Activated T-cell treated with anti-CD3 and anti-CD28 coated beads for 1 hour (primary cell): ENCODE data around the gene PRSS33.

Experiments used
- DNase-seq: peaks from one replicate; pipeline ENCODE4 v3.0.0-alpha.2; 2020; ENCODE audit warnings: low read depth

PRSS33 gene

DNA sequence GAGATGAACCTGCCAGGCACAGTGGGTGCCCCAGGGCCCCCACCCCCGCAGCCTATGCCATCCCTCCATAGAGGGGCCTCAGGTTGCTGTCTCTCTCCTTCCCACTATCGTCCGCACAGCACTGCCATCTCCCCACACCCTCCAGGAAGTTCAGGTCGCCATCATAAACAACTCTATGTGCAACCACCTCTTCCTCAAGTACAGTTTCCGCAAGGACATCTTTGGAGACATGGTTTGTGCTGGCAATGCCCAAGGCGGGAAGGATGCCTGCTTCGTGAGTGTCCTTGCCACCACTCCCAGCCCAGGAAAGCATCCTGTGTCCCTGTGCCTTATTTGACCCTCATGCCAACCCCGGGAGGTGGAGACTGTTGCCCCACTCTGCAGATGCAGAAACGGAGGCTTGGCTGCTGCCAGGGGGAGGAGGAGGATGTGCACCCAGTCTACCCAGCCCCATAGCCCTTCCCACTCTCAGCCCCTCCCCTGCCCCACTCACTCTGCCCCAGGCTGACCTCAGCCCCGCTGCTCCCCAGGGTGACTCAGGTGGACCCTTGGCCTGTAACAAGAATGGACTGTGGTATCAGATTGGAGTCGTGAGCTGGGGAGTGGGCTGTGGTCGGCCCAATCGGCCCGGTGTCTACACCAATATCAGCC, 33.6 kb upstream of the PRSS33 start:
- DNase-seq: no peak

DNA sequence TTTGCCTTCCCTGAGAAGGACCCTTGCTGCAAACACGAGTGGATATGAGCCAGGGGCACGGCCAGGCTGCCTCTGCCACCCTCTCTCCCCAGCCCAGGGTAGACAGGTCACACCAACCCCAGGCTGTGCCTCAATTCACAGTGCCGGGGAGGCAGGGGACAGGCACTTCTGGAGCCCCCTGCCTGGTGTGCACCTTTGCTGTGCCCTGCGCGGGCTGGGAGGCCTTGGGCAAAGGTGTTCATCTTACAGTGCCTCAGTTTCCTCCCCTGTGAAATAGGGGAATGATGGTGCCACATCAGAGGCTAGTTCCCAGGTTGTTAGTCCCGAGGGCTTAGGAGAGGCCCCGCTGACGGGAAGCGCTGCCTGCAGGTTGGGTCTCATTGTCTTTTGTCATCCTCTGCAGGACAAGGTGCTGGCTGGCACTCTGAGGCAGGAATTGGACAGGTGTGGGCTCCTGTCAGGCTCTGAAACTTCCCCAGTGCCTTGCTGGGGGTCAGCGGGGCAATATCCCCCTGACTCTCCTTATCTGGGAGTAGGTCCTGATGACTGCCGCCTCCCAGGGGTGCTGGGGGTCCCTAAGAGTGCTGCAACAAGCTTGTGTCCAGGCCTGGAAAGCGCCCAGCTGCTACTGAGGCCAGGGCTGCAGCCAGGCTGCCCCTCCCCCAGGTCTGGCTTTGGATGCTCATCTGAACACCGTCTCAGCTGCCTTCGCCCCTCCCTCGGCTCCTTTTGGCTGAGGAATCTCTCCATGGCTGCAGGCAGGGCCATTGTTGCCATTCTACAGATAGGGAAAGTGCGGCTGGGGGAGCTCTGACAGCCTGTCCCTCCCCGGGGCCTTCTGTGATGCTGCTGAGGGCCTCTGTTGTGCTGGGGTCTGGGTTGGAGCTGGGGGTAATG, 32.8 kb upstream of the PRSS33 start:
- DNase-seq: no peak

DNA sequence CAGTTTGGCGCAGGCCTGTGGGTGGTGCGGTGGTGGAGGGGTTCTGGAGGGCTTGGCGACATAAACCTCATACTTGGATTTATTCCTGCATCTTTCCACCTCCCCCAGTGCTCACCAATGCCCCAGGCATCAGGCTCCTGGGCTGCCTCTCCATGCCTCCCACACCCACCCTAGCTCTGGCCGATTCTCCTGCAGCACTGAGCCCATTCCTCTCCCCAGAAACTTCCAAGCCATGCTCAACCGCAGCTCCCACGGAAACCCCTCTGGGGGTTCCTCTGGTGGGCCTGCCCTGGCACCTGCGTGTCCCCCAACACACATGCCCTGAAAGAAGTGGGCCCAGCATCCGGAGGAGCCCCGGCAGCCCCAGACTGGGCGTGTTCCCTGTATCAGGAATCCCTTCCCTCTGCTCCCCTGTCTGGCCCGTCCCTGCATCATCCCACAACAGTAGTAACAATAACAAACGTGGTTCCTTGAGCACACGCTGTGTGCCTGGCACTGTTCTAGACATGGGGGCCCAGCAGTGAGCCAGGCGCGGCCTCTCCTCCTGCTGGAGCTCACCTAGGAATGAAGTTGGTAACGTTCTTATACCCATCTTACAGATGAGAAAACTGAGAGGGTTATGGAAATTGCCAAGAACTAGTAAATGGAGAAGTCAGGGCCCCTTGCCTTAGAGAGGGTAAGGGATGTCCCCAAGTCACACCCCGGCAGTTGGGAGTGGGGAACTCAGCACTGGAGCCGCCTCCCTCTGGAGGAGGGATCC, 32.0 kb upstream of the PRSS33 start:
- no peak for DNase-seq

DNA sequence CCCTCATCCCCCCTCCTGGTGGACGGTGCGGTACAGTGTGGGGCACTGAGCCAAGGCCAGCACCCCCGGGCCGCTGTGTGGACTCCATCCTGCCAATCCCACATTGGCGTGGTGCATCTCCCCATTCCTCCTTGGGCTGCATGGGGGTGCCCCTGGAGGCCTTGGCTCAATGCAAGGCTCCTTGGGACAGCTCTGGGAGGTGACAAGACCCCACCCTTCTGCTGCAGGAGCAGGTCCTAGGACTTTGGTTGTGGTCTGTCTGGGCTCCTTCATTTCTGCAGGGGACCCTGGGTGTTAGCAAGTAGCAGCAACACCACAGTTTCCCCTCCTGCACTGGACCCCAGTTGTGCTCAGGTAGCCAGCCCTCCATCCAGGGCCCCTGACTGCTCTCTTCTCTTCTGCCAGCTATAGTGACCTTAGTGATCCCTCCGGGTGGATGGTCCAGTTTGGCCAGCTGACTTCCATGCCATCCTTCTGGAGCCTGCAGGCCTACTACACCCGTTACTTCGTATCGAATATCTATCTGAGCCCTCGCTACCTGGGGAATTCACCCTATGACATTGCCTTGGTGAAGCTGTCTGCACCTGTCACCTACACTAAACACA, 31.0 kb upstream of the PRSS33 start:
- no peak for DNase-seq

DNA sequence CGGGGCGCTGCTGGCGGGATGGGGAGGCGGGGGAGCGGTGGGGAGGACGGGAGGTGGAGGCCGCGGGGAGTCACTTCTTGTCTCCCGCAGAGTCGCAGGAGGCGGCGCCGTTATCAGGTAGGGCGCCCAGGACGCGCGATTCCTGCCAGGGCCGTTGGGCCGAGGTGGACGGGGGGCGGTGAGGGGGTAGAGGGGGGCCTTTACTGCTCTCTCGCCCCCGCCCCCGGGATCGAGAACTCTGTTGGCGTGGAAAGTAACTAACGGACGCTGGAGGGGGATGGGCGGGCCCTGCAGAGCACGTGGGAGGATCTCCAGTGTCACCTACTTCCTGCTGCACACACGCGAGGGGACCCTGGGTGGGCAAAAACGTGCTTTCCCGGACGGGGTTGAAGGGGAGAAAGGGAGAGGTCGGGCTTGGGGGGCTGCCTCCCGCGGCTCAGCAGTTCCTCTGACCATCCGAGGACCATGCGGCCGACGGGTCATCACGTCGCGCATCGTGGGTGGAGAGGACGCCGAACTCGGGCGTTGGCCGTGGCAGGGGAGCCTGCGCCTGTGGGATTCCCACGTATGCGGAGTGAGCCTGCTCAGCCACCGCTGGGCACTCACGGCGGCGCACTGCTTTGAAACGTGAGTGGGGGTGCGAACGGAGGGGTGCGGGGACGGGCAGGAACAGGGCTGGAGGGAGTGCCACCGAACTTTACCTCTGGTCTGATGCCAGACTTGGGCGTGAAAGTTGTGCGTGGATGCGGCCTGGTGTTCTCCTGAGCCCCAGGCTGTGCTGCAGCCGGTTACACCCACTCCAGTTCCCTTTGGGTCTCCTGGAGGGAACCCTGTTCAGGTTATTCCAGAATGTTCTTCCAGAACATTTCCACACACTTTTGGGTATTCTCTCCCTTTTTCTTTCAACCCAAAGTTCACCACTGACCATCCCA, 30.2 kb upstream of the PRSS33 start:
- DNase-seq: no peak

DNA sequence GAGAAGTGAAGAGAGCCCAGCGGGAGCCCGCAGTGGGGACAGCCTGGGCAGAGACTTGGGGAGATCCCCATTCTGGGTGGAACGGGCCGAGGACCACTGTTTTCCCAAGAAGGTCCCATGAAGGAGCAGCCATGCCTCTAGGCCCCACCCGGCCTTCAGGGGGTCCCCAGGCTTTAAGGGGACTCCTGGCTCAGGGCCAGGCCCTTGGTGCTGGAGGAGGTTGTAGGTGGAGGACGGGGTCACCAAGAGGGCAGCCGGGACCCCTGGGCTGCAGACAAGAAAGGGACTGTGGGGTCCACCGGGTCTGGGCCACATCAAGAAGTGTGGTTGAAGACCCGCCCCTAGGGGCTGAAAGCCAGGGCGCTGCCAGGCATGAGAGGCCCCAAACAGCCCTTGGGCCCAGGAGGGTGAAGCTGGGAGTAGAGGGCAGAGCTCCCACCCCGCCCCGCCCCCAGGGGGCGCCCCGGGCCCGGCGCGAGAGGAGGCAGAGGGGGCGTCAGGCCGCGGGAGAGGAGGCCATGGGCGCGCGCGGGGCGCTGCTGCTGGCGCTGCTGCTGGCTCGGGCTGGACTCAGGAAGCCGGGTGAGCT, 29.5 kb upstream of the PRSS33 start, which contains the start of gene PRSS21:
TSS of gene PRSS21 (plus strand) at position 487 of the 589 bp plus-strand sequence. CDS start at position 519, 32 bp downstream.
- no peak for DNase-seq

DNA sequence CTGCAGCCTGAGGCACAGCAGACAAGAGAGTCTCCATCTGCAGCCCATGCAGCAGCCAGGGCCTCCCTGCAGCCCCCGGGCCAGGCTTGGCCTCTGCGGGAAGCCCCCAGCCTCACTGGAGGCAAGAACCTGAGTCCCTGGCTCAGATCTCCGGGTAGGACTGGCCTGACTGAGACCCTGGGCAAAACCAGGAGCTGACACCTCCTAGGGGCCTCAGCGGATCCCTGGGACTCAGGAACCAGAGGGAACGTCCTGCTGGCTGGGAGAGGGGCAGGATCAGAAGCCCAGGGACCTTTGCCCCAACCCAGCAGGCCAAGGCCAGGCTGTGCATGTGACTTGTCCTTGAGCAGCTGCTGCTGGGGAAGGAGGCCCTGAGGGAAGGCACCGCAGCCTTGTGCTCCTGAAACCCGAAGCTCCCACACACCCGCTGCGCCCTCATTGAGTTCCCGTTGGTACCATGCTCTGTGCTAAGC, 28.0 kb upstream of the PRSS33 start:
- DNase-seq: no peak

DNA sequence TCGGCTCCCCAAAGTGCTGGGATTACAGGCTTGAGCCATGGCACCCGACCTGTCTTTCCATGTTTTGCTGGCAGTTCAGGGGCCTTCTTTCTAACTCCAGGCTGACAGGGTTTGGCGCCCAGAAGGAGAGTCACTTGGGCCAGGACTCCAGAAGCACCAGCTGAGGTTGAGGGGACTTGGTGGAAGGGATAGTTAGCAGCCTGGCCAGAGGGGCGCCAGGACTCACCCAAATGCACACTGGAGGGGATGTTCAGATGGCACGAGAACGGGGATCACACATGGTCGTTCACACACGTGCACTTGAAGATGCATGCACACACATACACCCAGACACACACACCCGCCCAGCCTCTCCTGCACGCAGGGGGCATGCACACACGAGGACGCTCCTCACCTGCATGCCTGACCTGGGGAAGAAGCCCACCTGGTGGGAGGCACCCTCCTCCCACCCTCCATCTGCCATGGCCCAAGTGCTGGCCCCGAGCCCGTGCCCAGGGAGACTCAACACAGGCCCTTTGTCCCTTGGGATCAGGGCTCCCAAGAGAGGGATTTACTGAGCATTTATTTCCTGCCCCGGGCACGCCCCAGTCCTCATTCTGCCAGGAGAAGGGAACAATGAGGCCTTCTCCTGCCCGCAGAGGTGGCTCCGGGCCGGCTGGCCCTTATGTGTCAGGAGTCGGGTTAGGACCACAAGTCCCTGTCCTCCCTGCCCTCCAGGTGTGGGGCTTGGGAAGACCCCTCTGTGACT, 27.4 kb upstream of the PRSS33 start:
- DNase-seq: no peak

DNA sequence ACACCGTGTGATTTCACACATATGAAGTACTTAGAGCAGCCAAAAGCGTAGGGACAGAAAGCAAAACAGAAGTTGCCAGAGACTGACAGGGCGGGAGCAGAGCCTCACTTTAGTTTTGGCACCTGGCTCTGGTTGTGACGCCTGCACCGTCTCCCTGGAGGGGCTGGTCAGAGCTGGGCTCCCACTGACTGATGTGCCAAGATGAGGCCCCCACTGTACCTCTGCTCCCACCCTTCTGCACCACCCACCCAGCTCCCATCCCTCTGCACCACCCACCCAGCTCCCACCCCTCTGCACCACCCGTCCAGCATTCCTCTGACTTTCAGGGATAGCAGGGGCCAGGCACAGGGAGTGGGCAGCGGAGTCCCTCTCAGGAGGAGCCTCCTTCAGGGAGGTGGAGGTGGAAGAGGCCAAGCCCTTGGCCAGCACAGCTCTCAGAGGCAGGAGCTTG, 26.4 kb upstream of the PRSS33 start:
- no peak for DNase-seq

DNA sequence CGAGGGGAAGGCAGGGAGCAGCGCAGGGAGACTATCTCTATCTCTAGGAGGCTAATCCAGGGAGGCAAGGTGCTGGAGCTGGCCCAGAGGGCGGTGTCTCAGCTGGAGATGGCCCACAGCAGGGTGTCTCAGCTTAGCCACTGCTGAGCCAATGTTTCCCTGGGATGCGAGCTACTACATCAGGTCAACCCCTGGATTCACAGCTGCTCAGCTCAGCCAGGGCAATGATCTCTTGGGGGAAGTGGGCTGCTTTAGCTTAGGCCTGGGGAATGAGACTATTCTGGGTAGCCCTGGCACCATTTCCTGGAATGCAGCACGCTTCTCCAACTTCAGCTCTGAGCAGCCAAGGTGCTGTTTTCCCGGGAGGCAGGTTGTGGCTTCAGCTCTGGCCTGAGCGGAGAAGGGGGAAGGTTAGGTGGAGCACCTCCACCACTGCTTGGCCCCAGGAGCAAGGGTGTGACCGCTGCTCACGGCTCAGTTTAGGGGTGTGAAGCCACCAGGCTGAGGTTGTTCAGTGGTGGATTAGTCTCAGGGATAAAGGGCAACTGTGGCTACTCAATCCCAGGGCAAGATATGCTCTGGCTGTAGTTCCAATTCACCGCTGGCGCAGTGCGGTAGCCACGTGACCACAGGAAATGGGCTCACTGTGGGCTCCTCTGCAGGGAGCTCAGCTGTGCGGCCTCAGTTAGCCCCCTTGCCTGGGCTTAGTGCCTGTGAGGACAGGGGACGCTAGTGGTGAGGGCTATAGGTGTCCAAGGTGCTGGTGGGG, 24.5 kb upstream of the PRSS33 start:
- DNase-seq: no peak

DNA sequence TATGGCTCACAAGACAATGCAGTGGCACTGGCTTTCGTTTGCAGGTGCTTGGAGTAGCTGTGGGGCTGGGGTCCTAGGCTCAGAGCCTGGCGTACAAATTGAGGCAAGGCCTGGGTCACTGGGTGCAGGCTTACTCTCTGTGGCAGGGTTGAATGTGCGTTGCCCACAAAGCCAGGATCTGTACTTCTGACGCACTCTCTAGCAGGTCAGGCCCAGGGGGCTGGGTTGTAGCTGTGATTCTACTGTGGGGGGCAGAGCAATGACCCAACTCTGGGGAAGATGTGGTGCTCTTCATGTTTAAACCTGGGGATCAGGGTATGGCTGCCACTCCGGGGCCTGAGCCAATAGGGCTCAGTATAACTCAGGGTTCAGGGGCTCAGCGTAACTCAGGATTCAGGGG, 23.3 kb upstream of the PRSS33 start:
- DNase-seq: no peak

DNA sequence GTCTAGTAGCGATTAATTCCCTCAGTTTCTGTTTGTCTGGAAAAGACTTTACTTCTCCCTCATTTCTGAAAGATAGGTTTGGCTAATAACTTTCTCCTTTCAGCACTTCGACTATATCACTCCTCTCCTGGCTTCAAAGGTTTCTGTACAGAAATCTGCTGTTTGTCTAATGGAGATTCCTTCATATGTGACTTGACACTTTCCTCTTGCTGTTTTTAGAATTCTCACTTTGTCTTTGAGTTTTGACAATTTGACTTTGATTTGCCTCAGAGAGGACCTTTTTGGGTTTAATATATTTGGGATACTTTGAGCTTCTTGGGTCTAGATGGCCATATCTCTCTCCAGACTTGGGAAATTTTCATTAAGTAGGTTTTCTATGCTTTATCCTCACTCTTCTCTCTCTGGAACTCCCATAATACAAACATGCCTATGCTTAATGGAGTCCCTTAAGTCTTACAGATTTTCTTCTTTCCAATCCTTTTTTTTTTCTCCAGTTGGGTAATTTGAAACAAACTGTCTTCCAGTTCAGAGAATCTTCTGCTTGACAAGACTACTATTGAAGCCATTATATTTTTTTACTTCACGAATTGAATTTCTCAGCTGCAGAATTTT, 21.9 kb upstream of the PRSS33 start:
- no peak for DNase-seq

DNA sequence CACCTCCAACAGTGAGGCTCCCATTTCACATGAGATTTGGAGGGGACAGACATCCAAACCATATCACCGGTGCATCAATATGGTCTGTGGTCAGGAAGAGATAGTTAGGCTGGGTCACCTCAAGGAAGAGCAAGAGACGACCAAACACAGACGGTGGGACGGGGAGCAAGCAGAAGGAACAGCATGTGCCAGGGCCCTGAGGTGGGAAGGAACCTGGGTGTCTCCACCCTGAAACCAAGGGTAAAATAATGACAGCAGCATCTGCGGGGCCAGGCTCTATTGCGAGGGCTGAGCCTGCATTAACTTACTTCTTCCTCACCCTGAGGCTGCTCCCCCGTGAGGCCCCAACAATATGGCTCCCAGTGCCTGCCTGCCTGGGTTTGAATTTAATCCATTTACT, 20.8 kb upstream of the PRSS33 start:
- no peak for DNase-seq

DNA sequence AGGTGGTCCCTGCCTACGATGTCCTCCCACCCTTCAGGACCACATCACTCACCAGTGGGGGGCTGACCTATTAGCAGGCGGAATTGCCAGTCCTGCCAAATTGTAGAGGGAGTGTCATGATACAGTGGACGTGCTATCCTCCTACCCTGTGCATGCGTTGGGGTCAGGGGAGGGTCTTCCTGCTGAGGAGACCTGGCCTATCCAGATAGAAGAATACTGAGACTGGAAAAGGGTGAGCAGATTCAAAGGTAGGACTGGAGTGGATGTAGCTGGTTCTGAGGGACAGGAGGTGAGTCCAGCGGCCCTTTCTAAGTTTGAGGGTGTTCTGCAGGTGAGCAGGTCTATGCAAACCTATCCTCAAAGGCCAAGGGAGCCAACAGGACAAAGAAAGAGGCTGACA, 18.9 kb upstream of the PRSS33 start:
- no peak for DNase-seq

DNA sequence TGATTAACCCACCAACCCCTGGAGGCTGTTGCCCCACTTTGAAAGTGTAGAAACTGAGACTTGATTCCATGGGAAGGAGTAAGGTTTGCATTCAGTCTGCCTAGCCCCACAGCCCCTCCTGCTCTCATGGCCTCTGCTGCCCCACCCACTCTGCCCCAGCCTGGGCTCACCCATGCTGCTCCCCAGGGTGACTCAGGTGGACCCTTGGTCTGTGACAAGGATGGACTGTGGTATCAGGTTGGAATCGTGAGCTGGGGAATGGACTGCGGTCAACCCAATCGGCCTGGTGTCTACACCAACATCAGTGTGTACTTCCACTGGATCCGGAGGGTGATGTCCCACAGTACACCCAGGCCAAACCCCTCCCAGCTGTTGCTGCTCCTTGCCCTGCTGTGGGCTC, 17.4 kb upstream of the PRSS33 start:
- no peak for DNase-seq

DNA sequence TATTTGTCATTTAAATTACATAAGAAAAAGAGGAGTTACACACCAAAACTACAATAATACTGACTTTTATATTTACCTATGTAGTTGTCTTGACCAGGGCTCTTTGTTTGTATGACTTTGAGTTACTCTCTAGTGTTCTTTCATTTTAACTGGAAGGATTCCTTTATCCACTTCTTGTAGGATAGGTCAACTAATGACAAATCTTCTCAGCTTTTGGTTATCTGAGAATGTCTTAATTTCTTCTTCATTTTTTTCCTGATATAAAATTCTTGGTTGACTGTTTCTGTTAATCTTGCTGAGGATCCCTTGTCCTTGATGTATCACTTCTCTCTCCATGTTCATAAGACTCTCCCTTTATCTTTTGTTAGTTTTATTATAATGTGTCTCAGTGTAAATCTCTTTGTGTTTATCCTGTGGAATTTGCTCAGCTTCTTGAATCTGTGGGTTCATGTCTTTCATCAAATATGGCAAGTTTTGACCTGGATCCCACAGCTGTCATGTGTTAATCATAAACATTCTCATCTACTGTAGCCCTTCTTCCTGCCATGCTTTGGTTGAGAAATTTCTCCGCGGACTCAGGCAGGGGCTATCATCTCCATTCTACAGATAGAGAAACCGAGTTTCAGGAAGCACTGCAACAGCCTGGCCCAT, 16.3 kb upstream of the PRSS33 start:
- no peak for DNase-seq

DNA sequence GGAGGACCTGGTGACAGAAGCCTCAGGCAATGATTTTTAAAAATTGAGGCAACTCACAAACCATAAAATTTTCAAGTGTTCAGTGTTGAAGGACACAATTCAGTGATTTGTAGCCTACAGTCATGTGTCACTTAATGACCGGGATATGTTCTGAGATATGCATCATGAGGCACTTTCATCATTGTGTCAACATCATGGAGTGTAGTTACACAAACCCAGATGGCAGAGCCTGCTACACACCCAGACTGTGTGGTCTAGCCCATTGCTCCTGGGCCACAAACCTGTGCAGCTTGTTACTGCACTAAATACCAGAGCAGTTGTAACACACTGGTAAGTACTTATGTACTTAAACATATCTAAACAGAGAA, 12.5 kb upstream of the PRSS33 start:
- DNase-seq: no peak

DNA sequence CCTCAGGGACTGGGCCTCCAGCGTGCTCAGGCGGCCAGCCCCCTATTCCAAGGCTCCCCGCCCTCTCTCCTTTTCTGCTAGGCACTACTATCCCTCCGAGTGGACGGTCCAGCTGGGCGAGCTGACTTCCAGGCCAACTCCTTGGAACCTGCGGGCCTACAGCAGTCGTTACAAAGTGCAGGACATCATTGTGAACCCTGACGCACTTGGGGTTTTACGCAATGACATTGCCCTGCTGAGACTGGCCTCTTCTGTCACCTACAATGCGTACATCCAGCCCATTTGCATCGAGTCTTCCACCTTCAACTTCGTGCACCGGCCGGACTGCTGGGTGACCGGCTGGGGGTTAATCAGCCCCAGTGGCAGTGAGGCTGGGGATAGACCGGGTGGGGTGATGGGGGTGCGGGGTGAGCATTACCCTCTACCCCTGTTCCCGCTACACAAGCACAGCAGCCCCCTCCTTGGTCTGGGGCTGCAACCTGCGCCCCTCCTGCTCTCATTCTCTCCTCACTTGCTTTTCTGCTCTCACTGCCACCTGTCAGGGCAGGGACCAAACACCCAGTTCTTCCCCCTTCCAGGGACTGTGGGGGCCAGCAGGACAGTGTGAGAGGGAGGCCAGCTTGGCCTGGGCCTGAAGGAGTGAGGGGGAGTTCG, 12.0 kb upstream of the PRSS33 start:
- DNase-seq: no peak
